Femur (tissue), 1 donor: Measurements from ENCODE around the gene MTMR12.
"Not testable (repeated sequence)": the region's sequence is repeated elsewhere in the genome, so short reads cannot be mapped to it uniquely, and the experiment has no call there.

Experiments used
- DNase-seq: peaks from one replicate; pipeline ENCODE4 v3.0.0-alpha.2; 2017

Gene MTMR12

DNA sequence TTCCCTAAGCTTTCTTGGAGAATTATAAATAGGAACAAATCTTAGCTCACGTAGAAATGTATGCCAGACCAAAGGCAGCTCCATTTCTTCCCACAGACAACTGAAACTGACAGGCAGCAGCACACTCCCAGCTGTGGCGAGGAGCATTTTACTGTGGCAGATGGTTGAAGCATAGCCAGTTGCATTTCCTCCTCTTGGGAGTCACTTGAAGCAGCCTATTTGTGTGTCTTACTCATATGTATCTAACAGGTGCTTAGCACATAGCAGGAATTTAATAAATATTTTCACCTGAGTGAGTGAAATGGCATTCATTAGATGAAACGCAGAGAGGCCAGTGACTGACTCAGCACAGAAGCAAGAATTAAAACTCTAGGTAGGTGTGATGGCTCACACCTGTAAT, 12.3 kb upstream of the MTMR12 start:
- peak; percentile 59 for DNase-seq

- no peak for DNase-seq
Measured at GRCh38 chr5:32323741-32324140, 11.0 kb upstream of the MTMR12 start.

- DNase-seq = no peak
Measured at GRCh38 chr5:32322882-32323281, 10.1 kb upstream of the MTMR12 start.

DNA sequence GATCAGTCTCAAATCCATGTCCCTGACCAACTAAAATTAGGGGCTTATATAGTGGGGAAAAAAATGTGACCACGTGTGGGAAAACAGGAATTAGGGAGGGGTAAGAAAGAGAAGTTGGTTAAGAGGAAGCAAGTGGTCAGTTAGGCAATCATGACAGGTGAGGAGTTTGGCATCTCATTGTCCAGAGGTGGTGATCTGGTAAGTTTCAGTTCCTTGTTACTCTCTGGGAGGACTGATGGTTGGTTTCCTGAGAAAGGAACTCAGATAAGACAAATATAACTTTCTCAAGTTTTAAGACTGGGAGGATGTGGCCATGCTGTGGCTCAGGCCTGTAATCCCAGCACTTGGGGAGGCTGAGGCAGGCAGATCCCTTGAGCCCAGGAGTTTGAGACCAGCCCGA, 9.0 kb upstream of the MTMR12 start:
- not testable (repeated sequence) for DNase-seq

DNA sequence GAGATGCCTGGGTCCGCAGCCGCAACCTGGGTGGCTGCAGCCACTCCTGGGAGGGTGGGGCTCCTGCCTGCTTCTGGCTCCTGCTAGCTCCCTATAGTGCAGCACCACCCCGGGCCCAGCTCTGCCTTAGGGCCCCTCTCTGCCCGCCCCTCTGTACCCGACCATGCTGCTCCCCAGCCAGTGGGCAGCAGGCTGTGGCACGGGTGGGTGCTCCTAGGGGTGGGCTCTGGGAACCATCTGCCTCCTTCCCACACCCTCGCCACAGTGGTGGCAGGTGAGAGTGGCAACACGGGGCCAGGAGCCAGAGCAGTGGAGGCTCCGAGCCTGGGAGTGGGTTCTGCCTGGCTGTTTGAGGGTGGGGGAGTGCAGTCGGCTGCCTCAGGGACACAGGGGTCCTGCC, 7.8 kb upstream of the MTMR12 start:
- DNase-seq = no peak

DNA sequence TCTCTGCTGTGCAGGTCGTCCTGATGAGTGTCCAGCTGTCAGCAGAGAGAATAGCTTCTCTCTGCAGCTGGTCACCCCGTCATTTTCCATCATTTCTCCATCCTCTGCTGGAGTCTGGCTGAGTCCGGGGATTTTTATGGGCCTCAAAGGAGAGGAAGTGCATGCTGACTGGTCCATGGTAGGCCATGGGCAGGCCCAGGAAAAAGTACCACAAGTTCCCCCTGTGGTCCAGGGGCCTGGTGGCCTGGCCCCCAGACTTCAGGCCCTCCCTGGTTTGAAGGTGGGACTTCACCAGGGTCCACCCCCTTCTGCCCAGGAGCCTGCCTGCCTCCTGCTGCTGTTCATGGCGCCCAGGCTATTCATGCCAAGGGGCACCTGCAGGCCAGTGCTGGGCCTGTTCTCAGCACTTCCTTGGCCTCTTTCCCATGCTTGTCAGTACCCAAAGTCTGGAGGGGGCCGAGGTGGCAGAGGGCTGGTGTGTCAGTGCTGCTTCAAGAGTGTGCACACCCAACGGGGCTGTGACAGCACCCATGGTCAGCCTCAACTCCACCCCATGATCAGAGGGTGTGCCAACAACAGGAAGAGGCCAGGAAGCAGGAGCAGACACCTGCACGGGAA, 7.3 kb upstream of the MTMR12 start:
- no peak for DNase-seq

- no peak for DNase-seq
Measured at GRCh38 chr5:32319392-32319791, 6.7 kb upstream of the MTMR12 start.

DNA sequence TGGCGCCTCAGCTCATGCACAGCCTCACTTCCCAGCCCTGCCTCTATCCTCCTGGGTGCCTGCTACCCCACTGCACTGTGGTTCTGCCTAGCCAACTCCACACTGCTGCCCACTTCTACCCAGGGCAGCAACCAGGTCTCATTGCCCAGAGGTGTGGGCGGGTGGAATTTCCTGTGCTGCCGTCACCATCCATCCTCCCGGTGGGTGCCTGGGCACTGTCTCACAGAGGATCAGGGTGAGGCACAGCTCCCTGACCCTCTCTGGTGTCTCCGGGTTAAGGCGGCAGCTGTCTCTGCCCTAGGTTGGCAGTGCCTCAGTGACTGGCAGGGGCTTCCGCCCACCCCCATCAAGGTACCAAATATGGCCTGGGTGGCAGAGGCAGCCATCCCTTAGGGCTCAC, 4.3 kb upstream of the MTMR12 start:
- DNase-seq = no peak

DNA sequence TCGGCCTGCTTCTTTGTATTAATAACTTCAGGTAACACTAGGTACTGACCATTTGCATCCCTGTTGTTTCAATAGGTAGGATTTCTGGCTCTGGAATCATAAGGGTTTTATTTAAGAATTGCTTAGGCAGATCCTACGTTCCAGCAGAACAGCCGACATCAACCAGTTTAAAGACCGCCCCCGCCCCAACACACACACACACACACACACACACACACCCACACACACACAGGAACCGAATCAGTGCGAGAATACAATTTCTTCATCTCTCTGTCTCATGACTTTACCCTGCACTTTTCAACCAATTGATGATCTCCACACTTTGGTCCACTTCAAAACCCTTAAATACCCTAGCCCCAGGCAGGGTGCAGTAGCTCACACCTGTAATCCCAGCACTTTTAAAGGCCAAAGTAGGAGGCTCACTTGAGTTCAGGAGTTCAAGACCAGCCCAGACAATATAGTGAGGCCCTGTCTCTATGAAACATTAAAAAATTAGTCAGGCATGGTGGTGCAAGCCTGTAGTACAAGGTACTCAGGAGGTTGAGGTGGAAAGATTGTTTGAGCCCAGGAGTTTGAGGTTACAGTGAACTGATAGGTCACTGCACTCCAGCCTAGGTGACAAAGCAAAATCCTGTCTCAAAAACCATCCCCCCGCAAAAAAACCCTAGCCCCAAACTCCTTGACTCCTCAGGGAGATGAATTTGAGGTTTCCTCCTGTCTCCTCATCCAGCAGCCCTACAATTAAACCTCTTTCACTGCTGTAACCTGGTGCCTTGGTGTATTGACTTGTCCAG, 2.7 kb upstream of the MTMR12 start:
- no peak for DNase-seq

- DNase-seq = no peak
Measured at GRCh38 chr5:32314658-32315057, 1.9 kb upstream of the MTMR12 start.

- DNase-seq = not testable (repeated sequence)
Measured at GRCh38 chr5:32314152-32314488, 1.4 kb upstream of the MTMR12 start.

GRCh38 chr5:32312197-32312594, 543 bp downstream of the MTMR12 start:
- peak; percentile 82 for DNase-seq

- no peak for DNase-seq
Measured at GRCh38 chr5:32311404-32312196, 1.1 kb downstream of the MTMR12 start.

GRCh38 chr5:32309761-32310160, 3.0 kb downstream of the MTMR12 start:
- no peak for DNase-seq

- no peak for DNase-seq
Measured at GRCh38 chr5:32308946-32309345, 3.8 kb downstream of the MTMR12 start.

DNA sequence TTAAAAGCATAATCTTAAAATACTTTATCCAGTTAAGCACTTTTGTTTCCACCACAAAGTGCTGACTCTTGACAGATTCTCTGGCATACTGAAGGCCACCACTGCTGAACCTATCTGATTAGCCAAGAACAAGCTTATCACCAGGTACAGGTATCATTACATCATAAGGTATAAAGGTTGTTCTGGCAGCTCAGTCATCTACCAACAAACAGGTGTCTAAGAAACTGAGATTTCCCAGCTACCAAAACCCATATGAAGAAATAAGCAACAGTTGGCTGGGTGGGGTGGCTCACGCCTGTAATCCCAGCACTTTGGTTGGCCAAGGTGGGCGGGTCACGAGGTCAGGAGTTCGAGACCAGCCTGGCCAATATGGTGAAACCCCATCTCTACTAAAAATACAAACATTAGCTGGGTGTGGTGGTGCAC, 5.0 kb downstream of the MTMR12 start:
- no peak for DNase-seq

GRCh38 chr5:32304622-32305021, 8.1 kb downstream of the MTMR12 start:
- DNase-seq = no peak

- no peak for DNase-seq
Measured at GRCh38 chr5:32303755-32304120, 9.0 kb downstream of the MTMR12 start.

DNA sequence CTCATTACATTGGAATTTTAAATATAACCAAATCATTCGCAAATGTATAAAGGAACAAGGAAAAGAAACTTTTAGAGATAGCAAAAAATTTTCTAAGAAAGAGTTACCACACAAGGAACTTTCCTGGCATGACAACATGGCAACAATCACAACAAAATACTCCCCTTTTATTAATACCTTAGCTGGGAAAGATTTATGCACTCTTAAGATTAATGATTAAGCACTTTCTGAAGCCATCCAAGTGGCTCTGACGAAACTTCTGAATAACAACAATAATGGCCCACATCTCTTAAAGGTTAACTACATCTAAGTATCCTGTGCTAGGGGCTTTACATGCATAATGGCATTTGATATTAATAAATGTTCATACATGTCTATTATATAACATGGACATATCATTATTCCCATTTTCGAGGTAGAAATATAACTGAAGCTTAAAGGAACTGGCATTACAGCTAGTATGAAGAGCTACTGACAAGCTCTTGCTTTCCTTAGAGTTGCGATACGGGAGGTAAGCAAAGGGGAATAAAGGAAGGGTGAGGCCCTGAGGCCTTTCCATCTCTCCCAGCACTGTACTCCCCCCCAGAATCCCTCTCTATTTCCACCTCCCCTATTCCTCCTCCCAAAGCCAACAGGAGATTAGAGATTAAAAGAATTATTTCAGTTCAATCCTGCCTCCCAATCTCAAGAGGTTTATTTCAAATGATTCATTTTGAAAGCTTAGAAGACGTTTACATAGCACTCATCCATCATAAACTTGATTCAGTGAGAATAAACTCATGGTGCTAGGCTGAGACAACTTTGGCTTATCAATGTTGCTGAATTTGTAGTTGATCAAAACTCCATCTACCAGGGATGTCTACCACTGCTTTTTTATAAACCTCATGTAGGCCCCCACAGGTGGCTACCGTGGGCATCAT, 9.6 kb downstream of the MTMR12 start:
- DNase-seq = no peak

GRCh38 chr5:32301891-32302290, 10.8 kb downstream of the MTMR12 start:
- no peak for DNase-seq

DNA sequence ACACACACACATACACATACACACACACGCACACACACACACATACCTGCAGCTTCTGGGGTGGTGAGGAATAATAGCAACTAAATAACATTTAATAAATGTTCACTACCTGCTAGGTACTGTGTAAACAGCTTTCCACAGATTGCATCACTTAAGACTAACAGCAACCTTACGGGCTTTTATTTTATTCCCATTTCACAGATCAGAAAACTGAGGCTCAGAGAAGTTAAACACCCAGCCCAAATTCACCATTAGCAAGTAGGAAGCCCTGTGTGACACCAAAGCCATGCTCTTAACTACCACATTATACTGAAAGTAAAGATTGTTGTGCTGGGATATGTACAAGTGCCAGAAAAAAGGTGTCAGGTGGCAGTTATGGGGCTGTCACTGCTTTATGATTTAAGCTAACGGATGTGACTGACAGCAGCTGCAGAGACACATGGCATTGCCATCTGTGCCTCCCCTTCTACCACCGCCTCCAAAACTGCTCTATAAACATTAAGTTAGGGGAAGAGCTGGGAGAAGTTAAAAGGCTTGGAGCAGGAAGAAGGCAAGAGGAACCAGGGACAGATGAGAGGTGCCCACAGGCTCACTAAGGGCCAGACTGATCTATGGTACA, 13.6 kb downstream of the MTMR12 start:
- DNase-seq = no peak

DNA sequence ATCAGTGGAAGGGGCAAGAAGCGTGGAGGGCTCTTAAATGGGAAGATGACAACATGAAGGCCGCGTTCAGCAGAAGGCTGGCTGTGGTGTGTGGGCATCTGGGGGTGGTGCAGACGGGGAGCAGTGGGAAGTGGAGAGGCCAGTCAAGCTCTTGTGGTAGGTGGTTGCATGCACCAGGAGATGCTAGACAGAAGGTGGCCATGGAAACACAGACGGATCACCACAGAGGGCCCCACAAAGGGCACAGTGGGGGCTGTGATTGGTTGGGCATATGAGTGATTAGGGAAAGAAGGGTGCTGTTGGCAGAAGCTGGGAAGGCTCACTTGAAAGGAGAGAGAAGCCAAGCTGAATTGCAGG, 14.7 kb downstream of the MTMR12 start:
- no peak for DNase-seq
